H1 (cell line): ENCODE data around the gene ID1. TPM values are rescaled to one million over a fixed set of nuclear protein-coding genes. Genes with fewer than 3 reads are reported as not detected.

ENCODE experiments used
- HDAC2 ChIP-seq, 2 experiments: fragments of 300-600 bp in 1 of 2; sonication (generic) in 1 of 2; IDR thresholded peaks; 2 replicates each; pipeline ENCODE4 v1.6.1; 2011 to 2012; ENCODE audit warnings: low read depth in 2 of 2, low read length in 2 of 2, mild to moderate bottlenecking in 2 of 2, moderate library complexity in 2 of 2, borderline replicate concordance in 1 of 2, inconsistent platforms in 1 of 2
- YY1 ChIP-seq: IDR thresholded peaks from 2 replicates; pipeline ENCODE4 v1.6.1; 2011; ENCODE audit warnings: low read depth, mild to moderate bottlenecking, low read length
- polyA plus RNA-seq, 7 experiments: library from polyadenylated mRNA; depleted of rRNA in 3 of 7; stranded (reverse) in 5 of 7; unstranded in 2 of 7; fragments of >200 nt in 5 of 7; fragments of 200-250 nt in 2 of 7; gene quantifications; 1 replicate in 5 of 7; 2 replicates in 1 of 7; 4 replicates in 1 of 7; pipeline versions ENCODE4 v1.2.1 to v1.2.3, GENCODE V29; 2011 to 2013; ENCODE audit warnings: missing spikeins in 2 of 7, mixed read lengths in 2 of 7
- total RNA-seq: library from RNA; stranded (reverse); fragmentation: NEBNext Ultra II Directional; extraction: Animal tissue kit (Norgen Biotek cat#: 25700); gene quantifications from 2 replicates; pipeline ENCODE4 v1.2.1, GENCODE V29; 2021

ID1 gene
- total and polyA plus RNA-seq, 2 of the 8 experiments (the other 6 are each of a cell fraction or from before 2014, with no cell fraction given): 120 to 357 TPM

- TF ChIP-seq HDAC2 (IDR thresholded peaks at IDR 0.05; ENCODE audit: borderline replicate concordance in 1 of 2, low read depth in 2 of 2, low read length in 2 of 2) (0 out of 4 replicates have a peak, but pooled peaks of 1 of the 2 experiments have one; percentile 61), YY1 (no peak)
Observed at GRCh38 chr20:31580706-31581105, 24.4 kb upstream of the ID1 start (continued).
